HT1080 (cell line): Measurements from ENCODE around the gene CHN2. TPM values are rescaled to one million over a fixed set of nuclear protein-coding genes. Genes with fewer than 3 reads are reported as not detected.

Experiments used
- DNase-seq: peaks from one replicate; pipeline ENCODE4 v3.0.0-alpha.2; 2015; ENCODE audit warnings: low read depth
- total RNA-seq: library from RNA; depleted of rRNA; stranded (reverse); fragments of >200 nt; shearing (Covaris generic); gene quantifications from 2 replicates; pipeline ENCODE4 v1.2.3, GENCODE V29; 2014

The CHN2 gene
- total RNA-seq, 1 experiment from 2014 or later, result not detected

- no peak for DNase-seq
These were observed 88.3 kb downstream of the CHN2 start for GRCh38 chr7:29282819-29283414.

GRCh38 chr7:29284696-29285443, 90.3 kb downstream of the CHN2 start:
- DNase-seq, result no peak

GRCh38 chr7:29285444-29285793, 90.8 kb downstream of the CHN2 start:
- DNase-seq, result peak; percentile 88

- DNase-seq, result no peak
These were observed 91.3 kb downstream of the CHN2 start for GRCh38 chr7:29285861-29286260.

- peak; percentile 72 for DNase-seq
These were observed 92.8 kb downstream of the CHN2 start for GRCh38 chr7:29287366-29287765.

- no peak for DNase-seq
These were observed 93.9 kb downstream of the CHN2 start for GRCh38 chr7:29288181-29289091.

GRCh38 chr7:29289156-29290021, 94.8 kb downstream of the CHN2 start:
- peak; percentile 31 for DNase-seq

GRCh38 chr7:29290829-29291228, 96.3 kb downstream of the CHN2 start:
- DNase-seq, result no peak

GRCh38 chr7:29291723-29292618, 97.4 kb downstream of the CHN2 start:
- no peak for DNase-seq

- no peak for DNase-seq
These were observed 98.5 kb downstream of the CHN2 start for GRCh38 chr7:29292886-29293658.

GRCh38 chr7:29296421-29296820, 101.8 kb downstream of the CHN2 start:
- DNase-seq, result no peak

GRCh38 chr7:29297194-29297890, 102.8 kb downstream of the CHN2 start:
- peak; percentile 8 for DNase-seq

- no peak for DNase-seq
These were observed 104.5 kb downstream of the CHN2 start for GRCh38 chr7:29299086-29299485.

GRCh38 chr7:29300026-29300480, 105.5 kb downstream of the CHN2 start:
- no peak for DNase-seq

- no peak for DNase-seq
These were observed 106.1 kb downstream of the CHN2 start for GRCh38 chr7:29300649-29301048.

GRCh38 chr7:29302666-29303395, 108.3 kb downstream of the CHN2 start:
- no peak for DNase-seq

GRCh38 chr7:29304756-29305155, 110.2 kb downstream of the CHN2 start:
- no peak for DNase-seq
